Measurements from ENCODE around the gene PPFIBP1. TPM values are rescaled to one million over a fixed set of nuclear protein-coding genes. Genes with fewer than 3 reads are reported as not detected.

The PPFIBP1 gene
- total RNA-seq, 1 experiment from 2014 or later, result 88.6 TPM

GRCh38 chr12:27623645-27624044 is 99.6 kb downstream of the PPFIBP1 start:
- CTCF ChIA-PET, result interaction anchor here (0.5 kb wide), 1 partner anchor 205 kb away, joined by 3 read pairs; no protein-coding TSS in a partner anchor
- peaks cover 40% of the 10 kb centered on the region for H3K4me1 ChIP-seq (ENCODE audit: control insufficient read depth, insufficient read depth, low read length)
- no TSS peak for BruUV-seq (replicated peaks)
- peak; percentile 72 for ATAC-seq
- intact Hi-C loops (cut with micrococcal nuclease; ENCODE audit: unreplicated experiment) (no loop called here), in situ Hi-C loops (cut with HindIII; ENCODE audit: low pct_unique_long_range_greater_than_20kb, low sequenced_read_pairs) (no loop called here)
- H3K27me3 ChIP-seq (ENCODE audit: control insufficient read depth, insufficient read depth, low read length), result no peaks in the 10 kb centered on the region
- H3K9me3 ChIP-seq (ENCODE audit: control insufficient read depth, insufficient read depth, low read depth, low read length), result no peaks in the 10 kb centered on the region
- TF ChIP-seq, protein P1, sequence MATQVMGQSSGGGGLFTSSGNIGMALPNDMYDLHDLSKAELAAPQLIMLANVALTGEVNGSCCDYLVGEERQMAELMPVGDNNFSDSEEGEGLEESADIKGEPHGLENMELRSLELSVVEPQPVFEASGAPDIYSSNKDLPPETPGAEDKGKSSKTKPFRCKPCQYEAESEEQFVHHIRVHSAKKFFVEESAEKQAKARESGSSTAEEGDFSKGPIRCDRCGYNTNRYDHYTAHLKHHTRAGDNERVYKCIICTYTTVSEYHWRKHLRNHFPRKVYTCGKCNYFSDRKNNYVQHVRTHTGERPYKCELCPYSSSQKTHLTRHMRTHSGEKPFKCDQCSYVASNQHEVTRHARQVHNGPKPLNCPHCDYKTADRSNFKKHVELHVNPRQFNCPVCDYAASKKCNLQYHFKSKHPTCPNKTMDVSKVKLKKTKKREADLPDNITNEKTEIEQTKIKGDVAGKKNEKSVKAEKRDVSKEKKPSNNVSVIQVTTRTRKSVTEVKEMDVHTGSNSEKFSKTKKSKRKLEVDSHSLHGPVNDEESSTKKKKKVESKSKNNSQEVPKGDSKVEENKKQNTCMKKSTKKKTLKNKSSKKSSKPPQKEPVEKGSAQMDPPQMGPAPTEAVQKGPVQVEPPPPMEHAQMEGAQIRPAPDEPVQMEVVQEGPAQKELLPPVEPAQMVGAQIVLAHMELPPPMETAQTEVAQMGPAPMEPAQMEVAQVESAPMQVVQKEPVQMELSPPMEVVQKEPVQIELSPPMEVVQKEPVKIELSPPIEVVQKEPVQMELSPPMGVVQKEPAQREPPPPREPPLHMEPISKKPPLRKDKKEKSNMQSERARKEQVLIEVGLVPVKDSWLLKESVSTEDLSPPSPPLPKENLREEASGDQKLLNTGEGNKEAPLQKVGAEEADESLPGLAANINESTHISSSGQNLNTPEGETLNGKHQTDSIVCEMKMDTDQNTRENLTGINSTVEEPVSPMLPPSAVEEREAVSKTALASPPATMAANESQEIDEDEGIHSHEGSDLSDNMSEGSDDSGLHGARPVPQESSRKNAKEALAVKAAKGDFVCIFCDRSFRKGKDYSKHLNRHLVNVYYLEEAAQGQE (IDR thresholded peaks at IDR 0.05; ENCODE audit: insufficient read depth in 1 of 2, low read depth in 2 of 2, low read length in 1 of 2), result no peak
- TF ChIP-seq POLR2AphosphoS5 (IDR thresholded peaks at IDR 0.05; ENCODE audit: low read depth, low read length) (no peak), CTCF (IDR thresholded peaks at IDR 0.05) (no peak), TCF7L2 (IDR thresholded peaks at IDR 0.05; ENCODE audit: low read depth, low read length) (no peak), SIN3A (IDR thresholded peaks at IDR 0.05; ENCODE audit: borderline replicate concordance, insufficient read depth, low read depth, low read length) (no peak)
- POLR2A ChIA-PET, result no interaction called here
- peak; percentile 83 for DNase-seq (ENCODE audit: low read depth, low spot score)
- no peak overlapping the region for H3K27ac ChIP-seq (ENCODE audit: low read length)
- no peaks in the 10 kb centered on the region for H3K36me3 ChIP-seq (ENCODE audit: control insufficient read depth, insufficient read depth, low read length)
- no peak overlapping the region for H3K4me3 ChIP-seq (ENCODE audit: low read depth in 2 of 2, low read length in 2 of 2)

DNA sequence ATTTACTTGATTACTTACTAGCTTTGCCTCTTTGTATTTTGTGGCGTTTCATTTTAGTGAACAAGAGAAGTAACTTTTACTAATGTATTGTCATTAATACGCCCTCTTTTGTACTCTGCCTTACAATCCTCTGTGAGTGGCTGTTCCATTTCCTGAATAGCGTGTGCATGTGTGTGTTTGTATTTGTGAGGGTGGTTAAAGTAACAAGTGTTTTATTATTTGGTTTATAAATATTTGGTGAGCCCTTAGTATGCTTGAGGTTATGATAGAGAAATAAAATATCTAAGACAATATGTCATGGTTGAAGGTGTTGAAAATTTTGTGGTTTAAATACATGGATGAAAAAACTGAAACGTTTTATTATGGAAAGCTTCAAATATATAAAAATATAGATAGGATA is 100.6 kb downstream of the PPFIBP1 start:
- intact Hi-C loops (cut with micrococcal nuclease; ENCODE audit: unreplicated experiment) (no loop called here), in situ Hi-C loops (cut with HindIII; ENCODE audit: low pct_unique_long_range_greater_than_20kb, low sequenced_read_pairs) (no loop called here)
- ChIA-PET POLR2A (no interaction called here), CTCF (no interaction called here)
- Histone ChIP-seq H3K9me3 (ENCODE audit: control insufficient read depth, insufficient read depth, low read depth, low read length) (peaks cover under 1% of the 10 kb centered on the region; the same call in 1 of the 2 replicates), H3K4me3 (ENCODE audit: low read depth in 2 of 2, low read length in 2 of 2) (no peak overlapping the region), H3K27ac (ENCODE audit: low read length) (no peak overlapping the region), H3K27me3 (ENCODE audit: control insufficient read depth, insufficient read depth, low read length) (no peaks in the 10 kb centered on the region), H3K36me3 (ENCODE audit: control insufficient read depth, insufficient read depth, low read length) (no peaks in the 10 kb centered on the region), H3K4me1 (ENCODE audit: control insufficient read depth, insufficient read depth, low read length) (peaks cover 31% of the 10 kb centered on the region)
- DNase-seq (ENCODE audit: low read depth, low spot score), result no peak
- ATAC-seq, result no peak
- no TSS peak for BruUV-seq (replicated peaks)
- TF ChIP-seq POLR2AphosphoS5 (IDR thresholded peaks at IDR 0.05; ENCODE audit: low read depth, low read length) (no peak), CTCF (IDR thresholded peaks at IDR 0.05) (no peak), TCF7L2 (IDR thresholded peaks at IDR 0.05; ENCODE audit: low read depth, low read length) (no peak), SIN3A (IDR thresholded peaks at IDR 0.05; ENCODE audit: borderline replicate concordance, insufficient read depth, low read depth, low read length) (no peak)
- TF ChIP-seq, protein P1 (IDR thresholded peaks at IDR 0.05; ENCODE audit: insufficient read depth in 1 of 2, low read depth in 2 of 2, low read length in 1 of 2), result no peak
